ELF-1 (cell line): ENCODE results near the gene EYA2.
"Not testable (repeated sequence)": the region's sequence is repeated elsewhere in the genome, so short reads cannot be mapped to it uniquely, and the experiment has no call there.

Experiments used
- DNase-seq: peaks from one replicate; pipeline ENCODE4 v3.0.0-alpha.2; 2016; ENCODE audit warnings: low read depth, low spot score

The EYA2 gene

GRCh38 chr20:46894579-46894958, at the start of gene EYA2:
EYA2 (plus strand) TSS chr20:46894843; CDS start chr20:46990011, 95,168 bp downstream.
- no peak for DNase-seq

GRCh38 chr20:46844965-46845364, 49.7 kb upstream of the EYA2 start:
- DNase-seq = no peak

GRCh38 chr20:46849269-46849668, 45.4 kb upstream of the EYA2 start:
- no peak for DNase-seq

GRCh38 chr20:46849751-46850150, 44.9 kb upstream of the EYA2 start:
- DNase-seq = no peak

- peak; percentile 26 for DNase-seq
These were observed 44.2 kb upstream of the EYA2 start for GRCh38 chr20:46850416-46850815.

GRCh38 chr20:46850896-46851295, 43.7 kb upstream of the EYA2 start:
- no peak for DNase-seq

GRCh38 chr20:46851746-46852145, 42.9 kb upstream of the EYA2 start:
- DNase-seq = no peak

GRCh38 chr20:46852313-46852712, 42.3 kb upstream of the EYA2 start:
- no peak for DNase-seq

- DNase-seq = no peak
These were observed 40.7 kb upstream of the EYA2 start for GRCh38 chr20:46853926-46854325.

- no peak for DNase-seq
These were observed 37.4 kb upstream of the EYA2 start for GRCh38 chr20:46857061-46857831.

- DNase-seq = no peak
These were observed 28.8 kb upstream of the EYA2 start for GRCh38 chr20:46865824-46866223.

GRCh38 chr20:46870041-46870440, 24.6 kb upstream of the EYA2 start:
- no peak for DNase-seq

GRCh38 chr20:46872328-46873211, 22.1 kb upstream of the EYA2 start:
- DNase-seq = no peak

- no peak for DNase-seq
These were observed 19.6 kb upstream of the EYA2 start for GRCh38 chr20:46875059-46875458.

- no peak for DNase-seq
These were observed 15.3 kb upstream of the EYA2 start for GRCh38 chr20:46879386-46879785.

- not testable (repeated sequence) for DNase-seq
These were observed 14.7 kb upstream of the EYA2 start for GRCh38 chr20:46879963-46880362.

GRCh38 chr20:46883892-46884291, 10.8 kb upstream of the EYA2 start:
- no peak for DNase-seq

GRCh38 chr20:46890682-46891081, 4.0 kb upstream of the EYA2 start:
- no peak for DNase-seq

- no peak for DNase-seq
These were observed 1.6 kb upstream of the EYA2 start for GRCh38 chr20:46893051-46893450.

- DNase-seq = no peak
These were observed 615 bp upstream of the EYA2 start for GRCh38 chr20:46893877-46894578.

GRCh38 chr20:46894971-46895905, 595 bp downstream of the EYA2 start:
- peak; percentile 64 for DNase-seq
